Natural killer cell (primary cell): ENCODE data around the gene WDR86. TPM values are rescaled to one million over a fixed set of nuclear protein-coding genes. Genes with fewer than 3 reads are reported as not detected.

Source experiments
- ATAC-seq, 3 donors: fragments of 150-1000 bp in 2 of 3; fragments of 200-7000 bp in 1 of 3; cut with Tn5 transposase; 1 replicate in 1 of 3; 2 replicates in 2 of 3; pipeline ENCODE4 v1.10.0; 2021; ENCODE audit warnings: mild to moderate bottlenecking in 2 of 3, moderate library complexity in 2 of 3
- DNase-seq, 2 donors: peaks; one replicate each; pipeline versions ENCODE4 v3.0.0 to v3.0.0-alpha.2; 2013 to 2021; ENCODE audit warnings: mixed read lengths in 1 of 2
- H3K27ac ChIP-seq: one replicate; pipeline ENCODE4 v1.5.1; 2013; ENCODE audit warnings: mild to moderate bottlenecking, low read length
- H3K27me3 ChIP-seq: one replicate; pipeline ENCODE4 v1.6.1; 2013; ENCODE audit warnings: low read length; ENCODE audit not compliant: control insufficient read depth, insufficient read depth
- H3K36me3 ChIP-seq: one replicate; pipeline ENCODE4 v1.6.1; 2013; ENCODE audit warnings: low read length; ENCODE audit not compliant: control insufficient read depth, insufficient read depth
- H3K4me1 ChIP-seq: one replicate; pipeline ENCODE4 v1.6.1; 2013; ENCODE audit warnings: low read length; ENCODE audit not compliant: control insufficient read depth, insufficient read depth
- H3K4me3 ChIP-seq: one replicate; pipeline ENCODE4 v1.5.1; 2013; ENCODE audit warnings: low read length
- H3K9me3 ChIP-seq: one replicate; pipeline ENCODE4 v1.6.1; 2013; ENCODE audit warnings: low read length; ENCODE audit not compliant: control insufficient read depth, insufficient read depth
- H3K27ac Mint-ChIP-seq, 2 donors: one replicate each; pipeline ENCODE4 v1.8.0; 2022; ENCODE audit warnings: mild to moderate bottlenecking in 2 of 2, mixed read lengths in 2 of 2, moderate library complexity in 1 of 2
- H3K27me3 Mint-ChIP-seq, 2 donors: one replicate each; pipeline ENCODE4 v1.8.0; 2022; ENCODE audit warnings: low read depth in 2 of 2, mixed read lengths in 2 of 2
- H3K36me3 Mint-ChIP-seq: one replicate; pipeline ENCODE4 v1.8.0; 2022; ENCODE audit warnings: mixed read lengths
- H3K4me1 Mint-ChIP-seq, 2 donors: one replicate each; pipeline ENCODE4 v1.8.0; 2022; ENCODE audit warnings: mixed read lengths in 2 of 2
- H3K4me3 Mint-ChIP-seq: one replicate; pipeline ENCODE4 v1.8.0; 2022; ENCODE audit warnings: mild to moderate bottlenecking, moderate library complexity, mixed read lengths
- H3K9me3 Mint-ChIP-seq, 2 donors: one replicate each; pipeline ENCODE4 v1.8.0; 2022; ENCODE audit warnings: mixed read lengths in 2 of 2
- WGBS: methylation state at CpG from one replicate; pipeline ENCODE4 v1.1.7; 2013; ENCODE audit warnings: missing lambda C conversion rate; ENCODE audit not compliant: insufficient coverage; 5-methylcytosine and 5-hydroxymethylcytosine counted together
- intact Hi-C: fragments of 100-400 bp; cut with micrococcal nuclease; formaldehyde crosslinking; loops from one replicate; pipeline ENCODE4 v1.14.2; 2022
- total RNA-seq, 4 donors: library from RNA; stranded (reverse); fragments of 120-200 nt in 1 of 4; gene quantifications; one replicate each; pipeline versions ENCODE4 v1.2.3 to v1.2.4, GENCODE V29; 2013 to 2022
- TF ChIP-seq, protein P1 (sequence below): fragments of 200-600 bp; IDR thresholded peaks from one replicate; pipeline ENCODE4 v1.8.0; 2022; ENCODE audit warnings: antibody characterized with exemption

The WDR86 gene
- total RNA-seq, 3 donors from 2014 or later (not counting 1 experiment from before 2014, with no cell fraction given): 1.6 to 4.6 (median 2.1) TPM

DNA sequence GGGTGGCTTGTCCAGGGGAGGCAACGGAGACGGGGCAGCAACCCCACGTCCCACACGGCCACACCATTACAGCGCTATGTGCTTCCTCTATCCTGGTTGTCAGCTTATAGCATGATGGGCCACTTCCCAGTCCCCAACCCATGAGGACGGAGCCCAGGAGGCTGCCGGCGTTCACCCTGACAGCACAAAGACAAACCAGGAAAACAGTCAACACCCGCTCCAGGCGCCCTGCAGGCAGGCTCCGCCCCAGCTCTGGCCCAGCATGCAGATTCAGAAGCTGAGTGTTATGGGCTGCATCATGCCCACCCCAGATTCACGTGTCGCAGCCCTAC lies 14.8 kb downstream of the WDR86 start:
- H3K36me3 ChIP-seq: no peaks in the 10 kb centered on the region
- TF ChIP-seq, protein P1, sequence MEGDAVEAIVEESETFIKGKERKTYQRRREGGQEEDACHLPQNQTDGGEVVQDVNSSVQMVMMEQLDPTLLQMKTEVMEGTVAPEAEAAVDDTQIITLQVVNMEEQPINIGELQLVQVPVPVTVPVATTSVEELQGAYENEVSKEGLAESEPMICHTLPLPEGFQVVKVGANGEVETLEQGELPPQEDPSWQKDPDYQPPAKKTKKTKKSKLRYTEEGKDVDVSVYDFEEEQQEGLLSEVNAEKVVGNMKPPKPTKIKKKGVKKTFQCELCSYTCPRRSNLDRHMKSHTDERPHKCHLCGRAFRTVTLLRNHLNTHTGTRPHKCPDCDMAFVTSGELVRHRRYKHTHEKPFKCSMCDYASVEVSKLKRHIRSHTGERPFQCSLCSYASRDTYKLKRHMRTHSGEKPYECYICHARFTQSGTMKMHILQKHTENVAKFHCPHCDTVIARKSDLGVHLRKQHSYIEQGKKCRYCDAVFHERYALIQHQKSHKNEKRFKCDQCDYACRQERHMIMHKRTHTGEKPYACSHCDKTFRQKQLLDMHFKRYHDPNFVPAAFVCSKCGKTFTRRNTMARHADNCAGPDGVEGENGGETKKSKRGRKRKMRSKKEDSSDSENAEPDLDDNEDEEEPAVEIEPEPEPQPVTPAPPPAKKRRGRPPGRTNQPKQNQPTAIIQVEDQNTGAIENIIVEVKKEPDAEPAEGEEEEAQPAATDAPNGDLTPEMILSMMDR: no peak
- peaks cover 4 to 5% of the 10 kb centered on the region in 2 donors for H3K4me1 Mint-ChIP-seq
- peaks cover 0 to 3% of the 10 kb centered on the region in 2 donors for H3K27me3 Mint-ChIP-seq
- no peak overlapping the region for H3K27ac Mint-ChIP-seq
- H3K27me3 ChIP-seq: no peaks in the 10 kb centered on the region
- no peak for DNase-seq
- no peaks in the 10 kb centered on the region for H3K4me1 ChIP-seq
- 93% methylated on average over 11 of the region's 13 CpGs for WGBS
- no peak for ATAC-seq
- intact Hi-C loops: no loop called here
- H3K9me3 ChIP-seq: no peaks in the 10 kb centered on the region
- H3K36me3 Mint-ChIP-seq: no peaks in the 10 kb centered on the region
- H3K27ac ChIP-seq: no peak overlapping the region
- H3K9me3 Mint-ChIP-seq: no peaks in the 10 kb centered on the region
- H3K4me3 ChIP-seq: no peak overlapping the region
- no peak overlapping the region for H3K4me3 Mint-ChIP-seq

DNA sequence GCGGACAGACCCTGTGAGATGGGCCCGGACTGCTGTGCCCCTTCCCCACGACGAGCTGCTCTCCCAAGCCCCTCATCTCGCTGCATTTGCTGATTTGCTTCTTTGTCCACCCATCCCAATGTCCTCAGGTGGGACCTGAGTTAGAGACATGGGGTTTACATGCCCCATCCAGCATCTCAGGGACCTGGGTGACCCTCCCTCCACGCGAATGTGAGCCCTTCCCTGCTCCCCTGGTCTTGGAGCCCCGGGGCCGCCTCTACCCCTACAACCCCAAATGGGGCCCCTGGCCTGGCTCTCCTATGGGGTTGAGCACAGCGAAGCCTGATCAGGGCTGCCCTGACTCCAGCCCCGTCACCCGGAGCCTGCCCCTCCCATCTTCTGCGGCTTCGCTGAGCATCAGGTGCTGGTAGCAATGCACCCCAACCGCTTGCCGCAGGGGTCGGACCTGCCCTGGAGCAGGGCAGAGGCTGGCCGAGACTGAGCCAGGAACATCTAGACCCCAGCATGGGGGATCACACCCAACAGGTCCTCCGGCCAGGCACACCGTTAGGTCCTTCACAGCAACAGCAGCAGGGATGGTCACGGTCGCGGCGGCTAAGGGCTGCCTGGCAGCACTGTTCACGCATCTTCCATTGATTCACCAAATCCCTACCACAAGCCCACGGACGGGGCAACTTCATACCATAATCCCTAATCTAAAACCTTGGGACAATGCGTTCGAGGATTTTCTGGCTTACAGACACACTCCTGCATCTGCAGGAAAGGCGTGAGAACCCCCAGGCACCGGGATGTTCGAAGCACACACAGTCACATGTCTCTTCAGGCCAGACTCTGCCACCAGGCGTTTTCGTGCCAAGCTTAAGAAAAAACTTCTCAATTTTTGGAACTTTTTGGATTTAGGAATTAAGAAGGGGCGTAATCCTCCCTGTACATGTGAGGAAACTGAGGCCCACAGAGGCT lies 15.5 kb downstream of the WDR86 start:
- no peak overlapping the region for H3K4me3 ChIP-seq
- H3K4me3 Mint-ChIP-seq: no peak overlapping the region
- no peaks in the 10 kb centered on the region for H3K36me3 ChIP-seq
- 93% methylated on average over 35 of the region's 35 CpGs for WGBS
- TF ChIP-seq, protein P1: no peak
- peaks cover 3 to 5% of the 10 kb centered on the region in 2 donors for H3K27me3 Mint-ChIP-seq
- H3K4me1 ChIP-seq: no peaks in the 10 kb centered on the region
- no peak overlapping the region for H3K27ac ChIP-seq
- DNase-seq: no peak
- peaks cover 4 to 5% of the 10 kb centered on the region in 2 donors for H3K4me1 Mint-ChIP-seq
- no peaks in the 10 kb centered on the region for H3K9me3 ChIP-seq
- no peaks in the 10 kb centered on the region for H3K36me3 Mint-ChIP-seq
- H3K27ac Mint-ChIP-seq: no peak overlapping the region
- no peaks in the 10 kb centered on the region for H3K27me3 ChIP-seq
- ATAC-seq: no peak
- intact Hi-C loops: no loop called here
- H3K9me3 Mint-ChIP-seq: no peaks in the 10 kb centered on the region

DNA sequence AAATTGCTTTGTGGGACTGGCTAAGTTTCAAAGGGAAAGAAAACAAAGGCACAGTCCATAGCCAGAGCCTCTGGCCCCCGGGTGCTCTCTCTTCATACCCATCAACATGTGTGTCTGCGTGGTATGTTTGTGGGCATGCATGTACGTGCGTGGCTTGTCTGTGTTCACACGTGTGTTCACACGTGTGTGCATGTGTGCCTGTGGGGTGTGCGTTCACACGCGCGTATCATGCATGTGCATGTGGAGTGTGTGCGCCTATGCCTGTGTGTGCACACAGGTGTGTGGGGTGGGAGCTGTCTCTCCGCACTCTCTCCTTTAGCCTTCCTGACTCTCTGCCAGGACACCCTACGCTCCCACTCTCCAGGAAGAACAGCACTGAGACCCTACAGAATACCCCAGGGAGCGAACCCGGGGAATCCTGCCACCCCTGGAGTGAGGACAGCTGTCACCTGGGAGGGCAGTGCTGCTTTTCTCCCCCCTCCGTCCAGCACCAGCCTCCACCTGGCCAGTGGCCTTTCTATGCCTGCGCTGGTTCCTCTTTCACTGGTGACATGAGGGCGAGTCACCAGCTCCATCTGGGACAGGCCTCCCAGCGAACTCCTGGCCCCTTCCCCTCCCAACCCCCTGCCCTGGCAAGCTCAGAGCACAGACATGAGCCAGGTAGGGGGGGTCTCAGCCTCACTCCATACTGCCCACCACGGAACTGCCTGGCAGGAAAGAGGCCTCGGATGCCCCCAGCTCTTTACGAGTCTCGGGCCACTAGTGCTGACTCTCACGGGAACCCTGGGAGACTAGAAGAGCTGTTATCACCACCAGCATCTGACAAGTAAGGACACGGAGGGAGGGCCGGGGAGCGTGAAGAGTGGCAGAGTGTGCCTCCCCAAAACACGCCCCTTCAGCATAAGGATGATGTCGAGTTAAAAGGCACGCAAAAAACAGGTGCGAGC lies 16.5 kb downstream of the WDR86 start:
- peaks cover 4 to 5% of the 10 kb centered on the region in 2 donors for H3K4me1 Mint-ChIP-seq
- H3K27ac Mint-ChIP-seq: no peak overlapping the region
- no peak for DNase-seq
- TF ChIP-seq, protein P1: no peak
- no peak overlapping the region for H3K4me3 Mint-ChIP-seq
- H3K9me3 Mint-ChIP-seq: no peaks in the 10 kb centered on the region
- no peaks in the 10 kb centered on the region for H3K36me3 ChIP-seq
- intact Hi-C loops: no loop called here
- H3K4me1 ChIP-seq: no peaks in the 10 kb centered on the region
- WGBS: 79% methylated on average over 31 of the region's 31 CpGs
- ATAC-seq: no peak
- H3K36me3 Mint-ChIP-seq: no peaks in the 10 kb centered on the region
- H3K27me3 ChIP-seq: no peaks in the 10 kb centered on the region
- no peaks in the 10 kb centered on the region for H3K9me3 ChIP-seq
- no peak overlapping the region for H3K27ac ChIP-seq
- peaks cover 3 to 5% of the 10 kb centered on the region in 2 donors for H3K27me3 Mint-ChIP-seq
- H3K4me3 ChIP-seq: no peak overlapping the region
